Activated T-helper 1 cell treated with anti-CD3 and anti-CD28 coated beads, Interleukin-2, amount 50 U/mL, for 16 hours (primary cell): ENCODE data around the gene DNASE1L3.
"Not testable (repeated sequence)": the region's sequence is repeated elsewhere in the genome, so short reads cannot be mapped to it uniquely, and the experiment has no call there.

Experiments used
- DNase-seq, 2 donors: peaks; one replicate each; pipeline ENCODE4 v3.0.0-alpha.2; 2020; ENCODE audit warnings: low read depth in 1 of 2, low spot score in 1 of 2

The DNASE1L3 gene

DNA sequence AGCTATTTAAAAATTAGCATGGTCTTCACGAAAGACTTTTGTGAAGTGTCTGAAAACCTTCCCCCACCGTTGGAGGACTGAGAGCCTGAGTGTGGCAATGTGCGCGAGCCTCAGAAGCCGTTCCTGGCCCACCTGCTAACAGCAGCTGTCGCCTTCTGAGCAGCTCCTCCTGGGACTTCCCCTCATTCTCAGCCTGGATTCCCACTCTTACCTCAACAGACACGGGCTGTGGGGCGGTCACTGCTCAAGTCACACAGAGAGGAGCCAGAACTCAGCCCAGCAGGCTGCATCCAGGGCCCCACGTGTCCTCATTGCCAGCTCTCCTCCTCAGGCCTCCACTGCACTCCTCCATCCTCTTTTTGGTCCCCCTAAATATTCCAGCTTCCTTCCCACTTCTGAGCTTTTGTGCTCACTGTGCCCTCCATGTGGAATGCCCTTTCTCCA is 7.8 kb downstream of the DNASE1L3 start:
- DNase-seq = no peak

DNA sequence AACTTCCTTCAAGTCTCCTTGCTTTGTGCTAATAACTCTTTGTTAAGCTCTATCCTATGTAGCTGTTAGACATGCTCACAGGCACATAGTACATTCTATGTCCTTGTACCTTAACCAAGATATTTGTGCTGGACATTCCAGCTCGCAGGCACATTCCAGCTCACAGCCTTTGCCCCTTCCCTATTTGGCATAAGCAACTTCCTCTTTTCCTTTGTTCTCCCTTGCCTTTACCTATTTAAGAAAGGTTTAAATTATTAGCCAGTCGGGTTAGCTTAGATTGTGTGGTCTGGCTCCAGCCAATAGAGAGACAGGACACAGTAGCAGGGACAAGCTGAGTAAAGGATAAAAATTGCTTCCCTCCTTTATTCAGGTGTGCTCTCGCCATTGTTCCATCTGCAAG is 9.3 kb downstream of the DNASE1L3 start:
- not testable (repeated sequence) for DNase-seq

DNA sequence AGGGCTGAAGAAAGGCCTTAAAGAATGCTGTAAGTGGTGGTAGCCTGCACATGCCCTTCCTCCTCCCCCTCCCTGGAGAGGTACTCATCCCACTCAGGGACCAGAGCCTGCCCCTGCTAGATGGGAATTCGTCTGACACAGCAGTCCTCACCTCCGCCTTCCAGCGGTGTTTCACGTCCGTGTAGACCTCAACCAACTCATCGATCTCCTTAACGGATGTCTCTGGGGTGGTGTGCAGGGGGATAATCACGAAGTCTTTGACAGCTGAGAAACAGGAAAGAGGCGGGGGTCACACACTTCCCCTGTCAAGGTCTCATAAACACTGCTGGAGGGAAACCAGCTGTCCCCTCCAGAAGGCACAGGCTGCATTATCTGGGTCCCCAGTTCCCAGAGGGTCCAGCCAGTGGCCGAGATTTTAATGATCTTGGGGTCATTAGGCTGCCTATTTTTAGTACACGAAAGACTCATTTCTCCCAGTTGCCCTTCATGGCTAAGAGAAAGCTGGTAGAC is 9.9 kb downstream of the DNASE1L3 start:
- no peak for DNase-seq

DNA sequence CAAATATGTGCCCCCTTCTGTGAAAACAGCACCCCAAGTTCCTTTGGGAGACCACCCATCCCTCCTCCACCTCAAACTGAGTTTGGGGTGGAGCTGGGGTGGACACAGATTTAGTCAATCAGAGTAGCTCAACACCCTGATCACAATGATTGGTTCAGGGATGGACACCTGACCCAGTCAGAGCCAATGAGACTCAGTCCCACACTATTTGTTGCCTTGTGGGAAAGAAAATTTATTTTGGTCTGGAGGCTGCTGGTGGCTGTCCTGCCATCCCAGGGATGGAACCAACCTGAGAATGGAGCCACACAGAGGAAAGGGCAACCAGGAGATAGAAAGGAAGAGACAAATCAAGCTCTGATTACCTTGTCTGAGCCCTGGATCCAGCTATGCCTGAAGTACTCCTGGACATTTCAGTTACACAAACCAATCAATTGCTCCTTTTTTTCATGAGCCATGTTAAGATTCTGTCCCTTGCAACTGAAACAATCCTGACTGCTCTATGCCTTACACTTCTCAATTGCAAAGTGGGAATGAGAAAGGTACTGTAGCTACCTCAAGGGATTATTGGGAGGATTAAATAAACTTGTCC is 10.6 kb downstream of the DNASE1L3 start:
- DNase-seq = no peak

DNA sequence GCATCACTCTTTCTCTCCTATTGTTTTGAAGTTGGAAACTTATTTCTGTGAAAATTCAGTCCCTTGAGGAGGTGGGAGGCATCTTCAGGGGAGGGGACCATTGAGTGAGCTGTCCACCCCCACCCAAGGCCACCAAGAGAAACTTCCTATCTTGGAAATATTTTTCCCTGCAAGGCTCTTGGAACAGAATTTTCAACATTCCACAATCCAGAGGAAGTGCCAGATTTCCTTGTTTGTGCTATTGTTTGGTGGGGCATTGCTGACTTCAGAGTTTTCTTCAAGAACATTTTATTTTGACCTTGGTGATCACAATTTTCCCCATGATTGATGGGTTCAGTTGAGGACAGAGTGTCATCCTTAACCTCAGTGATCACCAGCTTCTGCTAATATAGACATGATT is 12.0 kb downstream of the DNASE1L3 start:
- no peak for DNase-seq

DNA sequence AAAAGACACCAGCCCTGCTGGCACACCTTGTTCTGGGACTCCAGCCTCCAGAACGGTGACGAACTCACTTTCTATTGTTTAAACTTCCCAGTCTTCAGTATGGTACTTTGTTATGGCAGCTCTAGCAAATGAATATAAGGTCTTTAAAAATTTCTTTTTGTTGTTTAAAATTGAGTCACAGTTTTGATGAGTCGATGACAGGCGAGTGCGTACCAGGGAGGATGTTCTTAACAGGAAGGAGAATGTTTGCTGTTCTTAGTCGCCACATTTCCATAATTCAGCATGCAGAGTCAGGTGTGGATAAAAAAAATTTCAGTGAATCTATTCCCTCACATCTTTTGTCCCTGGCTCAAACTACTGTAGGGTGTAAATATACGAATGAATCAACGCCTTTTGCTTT is 12.4 kb downstream of the DNASE1L3 start:
- no peak for DNase-seq

DNA sequence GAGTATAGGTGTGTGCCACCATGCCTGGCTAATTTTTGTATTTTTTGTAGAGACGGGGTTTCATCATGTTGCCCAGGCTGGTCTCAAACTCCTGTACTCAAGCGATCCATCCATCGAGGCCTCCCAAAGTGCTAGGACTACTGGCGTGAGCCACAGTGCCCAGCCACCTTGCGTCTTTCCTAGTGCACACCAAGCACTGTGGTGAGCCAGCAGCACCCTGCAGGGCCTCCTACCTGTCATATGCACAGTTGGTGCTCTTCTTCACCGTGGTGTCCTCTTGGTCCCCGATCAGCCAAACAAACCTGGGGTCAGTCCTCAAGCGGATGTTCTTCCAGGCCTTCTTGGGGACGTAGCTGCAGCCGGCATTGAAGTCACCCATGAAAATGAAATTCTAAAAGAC is 13.2 kb downstream of the DNASE1L3 start:
- DNase-seq = no peak

DNA sequence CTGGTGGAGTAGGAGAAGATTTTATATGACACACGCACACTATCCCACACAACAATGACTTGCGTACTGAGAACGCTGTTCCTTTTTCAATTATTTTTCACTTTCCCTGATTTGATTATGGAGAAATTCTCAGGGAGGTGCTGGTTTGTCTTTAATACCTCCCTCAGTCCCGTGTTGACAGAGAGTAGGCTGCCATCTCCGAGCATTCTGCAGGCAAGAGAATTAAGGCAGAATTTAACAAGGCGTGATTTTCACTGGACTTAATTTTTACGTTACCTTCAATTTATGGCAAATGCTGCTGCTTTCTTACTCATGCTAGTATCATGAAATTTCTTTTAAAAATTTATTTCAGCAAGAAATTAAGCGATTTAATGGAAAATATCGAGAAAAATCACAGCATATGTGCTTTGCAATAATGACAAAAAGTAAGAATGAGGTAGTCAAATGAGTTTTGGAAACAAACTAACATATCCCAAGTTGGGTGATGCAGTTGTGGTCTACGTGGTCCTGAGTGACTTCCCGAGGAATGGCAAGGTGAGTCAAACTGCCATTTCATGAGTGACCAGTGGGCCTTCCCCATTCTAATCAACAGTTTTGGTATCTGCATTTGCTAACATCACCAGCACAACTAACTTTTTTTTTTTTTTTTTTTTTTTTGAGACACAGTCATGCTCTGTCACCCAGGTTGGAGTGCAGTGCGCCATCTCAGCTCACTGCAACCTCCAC is 16.9 kb downstream of the DNASE1L3 start:
- no peak for DNase-seq

DNA sequence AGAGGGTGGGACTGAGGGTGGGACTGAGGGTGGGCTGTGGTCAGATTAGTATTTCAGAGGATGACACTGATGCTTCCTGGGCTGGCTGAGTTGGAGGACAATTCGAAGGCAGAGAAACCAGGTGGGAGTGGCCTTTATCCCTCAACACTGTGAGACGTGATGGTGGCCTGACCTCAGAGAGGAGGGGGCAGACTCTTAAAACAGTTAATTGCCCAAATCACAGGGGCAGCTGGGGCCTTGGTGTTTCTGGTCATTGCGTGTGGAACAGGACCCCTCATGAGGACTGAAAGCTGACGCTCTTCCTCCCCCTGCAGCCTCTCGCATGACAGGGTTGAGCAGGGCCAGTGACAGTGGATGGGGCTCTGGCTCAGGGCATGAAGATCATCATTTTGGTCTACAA is 18.7 kb downstream of the DNASE1L3 start:
- no peak for DNase-seq

DNA sequence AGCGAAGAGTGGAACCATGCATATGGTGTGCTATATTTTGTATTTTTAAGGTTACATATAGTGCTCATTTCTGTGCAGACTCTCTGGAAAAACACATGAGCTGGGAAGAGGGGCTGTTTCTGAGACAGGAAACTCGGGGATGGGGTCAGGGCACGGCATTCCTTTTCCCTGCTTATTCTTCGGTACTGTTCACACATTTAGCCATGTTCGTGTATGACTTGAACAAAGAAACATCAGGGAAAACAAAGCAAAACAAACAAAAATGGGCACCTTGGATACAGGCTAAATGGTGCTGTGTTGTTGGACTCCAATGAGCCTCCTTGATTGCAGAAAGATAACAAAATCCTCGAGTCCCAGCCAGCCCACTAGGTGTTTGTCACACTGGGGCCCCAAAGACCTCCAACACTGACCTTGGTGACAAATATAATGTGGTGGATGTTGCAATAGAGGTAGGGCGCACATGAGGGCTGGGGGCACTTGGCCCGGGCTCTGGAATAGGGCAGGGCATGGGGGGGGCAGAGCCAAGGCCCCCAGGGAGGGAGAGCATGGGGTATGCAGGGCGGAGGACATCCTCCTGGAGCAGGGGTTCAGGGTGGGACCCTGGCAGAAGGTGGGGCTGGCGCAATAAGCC is 19.3 kb downstream of the DNASE1L3 start:
- DNase-seq = no peak

DNA sequence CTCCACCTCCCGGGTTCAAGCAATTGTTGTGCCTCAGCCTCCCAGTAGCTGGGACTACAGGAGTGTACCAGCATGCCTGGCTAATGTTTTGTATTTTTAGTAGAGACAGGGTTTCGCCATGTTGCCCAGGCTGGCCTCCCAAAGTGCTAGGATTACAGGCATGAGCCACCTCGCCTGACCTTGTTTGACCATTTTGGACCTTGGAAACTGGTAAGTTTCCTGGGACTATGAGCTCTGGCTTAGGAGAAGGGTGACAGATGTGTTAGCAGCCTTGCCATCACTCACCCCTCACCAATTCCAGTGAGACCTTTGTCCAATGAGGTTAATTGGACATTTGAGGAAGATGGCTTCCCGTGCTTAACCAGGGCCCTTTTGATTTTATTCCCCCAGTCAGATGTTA is 19.9 kb downstream of the DNASE1L3 start:
- no peak for DNase-seq

DNA sequence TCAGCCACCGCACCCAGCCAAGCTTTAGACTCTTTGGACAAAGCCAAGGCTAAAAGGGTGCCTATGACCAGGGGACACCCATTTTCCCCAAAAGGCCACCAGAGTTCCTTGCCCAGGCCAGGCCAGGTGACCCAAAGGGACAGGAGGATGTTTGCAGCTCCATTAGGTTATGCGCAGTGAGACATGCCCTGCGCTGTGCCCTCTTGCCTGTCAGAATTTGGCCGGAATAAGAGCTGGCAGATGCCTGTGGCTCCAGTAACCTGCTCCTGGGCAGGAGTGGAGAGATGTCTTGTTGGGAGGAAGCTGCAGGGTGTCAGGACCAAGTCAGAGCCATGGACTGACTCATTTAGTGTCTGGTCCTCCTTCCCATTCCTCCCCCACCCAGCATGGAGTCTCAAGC is 20.5 kb downstream of the DNASE1L3 start:
- DNase-seq = no peak

DNA sequence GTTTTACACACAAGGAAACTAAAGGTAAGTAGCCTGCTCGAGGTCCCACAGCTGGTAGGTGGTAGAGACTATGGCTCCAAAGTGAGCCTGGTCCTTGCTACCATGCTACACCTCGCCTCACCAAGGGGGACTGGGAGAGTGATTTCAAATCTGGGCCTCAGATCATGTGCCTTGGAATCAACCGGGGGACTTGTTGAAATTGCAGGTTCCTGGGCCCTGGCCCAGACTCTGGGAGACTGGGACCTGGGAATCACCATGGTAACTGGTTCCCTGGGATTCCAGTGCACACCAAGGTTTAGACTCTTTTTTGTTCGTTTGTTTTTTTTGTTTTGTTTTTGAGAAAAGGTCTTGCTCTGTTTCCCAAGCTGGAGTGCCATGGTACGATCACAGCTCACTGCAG is 21.1 kb downstream of the DNASE1L3 start:
- no peak for DNase-seq

DNA sequence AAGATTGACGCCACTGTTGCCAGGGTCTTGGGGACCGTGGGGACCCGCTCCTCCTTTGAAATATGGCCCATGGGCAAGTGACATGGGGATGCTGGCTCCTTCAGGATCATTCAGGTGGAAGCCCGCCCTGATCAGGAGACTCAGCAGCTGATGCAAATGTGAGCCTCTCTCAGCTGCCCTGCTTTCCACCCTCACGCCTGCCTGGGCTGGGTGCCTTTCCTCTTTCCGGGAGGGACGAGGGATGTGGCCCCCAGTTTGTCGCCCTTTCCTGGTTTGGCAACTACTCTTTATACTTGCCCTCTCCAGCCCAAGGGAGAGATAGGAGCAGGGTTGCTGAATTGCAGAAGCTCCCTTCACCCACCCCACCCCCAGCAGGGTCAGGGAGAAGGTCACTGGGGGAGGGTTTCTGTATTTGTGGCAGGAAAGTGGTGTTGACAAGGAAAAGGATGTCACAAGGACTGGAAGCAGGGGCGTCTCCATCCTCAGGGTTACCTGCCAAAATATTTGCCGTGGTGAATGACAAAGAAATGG is 21.8 kb downstream of the DNASE1L3 start:
- no peak for DNase-seq

DNA sequence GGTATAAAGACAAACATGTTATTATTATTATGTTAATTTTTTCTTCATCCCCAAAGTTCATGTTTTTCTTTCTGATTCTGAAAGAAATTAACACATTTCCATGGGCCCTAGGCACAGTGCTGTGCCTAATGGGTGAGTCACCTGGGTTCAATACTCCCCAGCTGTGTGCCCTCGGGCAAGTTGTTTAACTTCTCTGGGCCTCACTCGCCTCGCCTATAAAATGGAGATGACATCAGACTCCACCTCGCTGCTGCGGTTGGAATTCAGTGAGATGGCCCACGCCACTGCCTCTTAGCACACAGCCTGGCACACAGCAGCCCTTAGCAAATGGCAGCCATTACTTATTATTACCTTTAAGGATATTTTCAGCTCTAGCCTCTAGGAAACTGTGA is 22.6 kb downstream of the DNASE1L3 start:
- DNase-seq = no peak

DNA sequence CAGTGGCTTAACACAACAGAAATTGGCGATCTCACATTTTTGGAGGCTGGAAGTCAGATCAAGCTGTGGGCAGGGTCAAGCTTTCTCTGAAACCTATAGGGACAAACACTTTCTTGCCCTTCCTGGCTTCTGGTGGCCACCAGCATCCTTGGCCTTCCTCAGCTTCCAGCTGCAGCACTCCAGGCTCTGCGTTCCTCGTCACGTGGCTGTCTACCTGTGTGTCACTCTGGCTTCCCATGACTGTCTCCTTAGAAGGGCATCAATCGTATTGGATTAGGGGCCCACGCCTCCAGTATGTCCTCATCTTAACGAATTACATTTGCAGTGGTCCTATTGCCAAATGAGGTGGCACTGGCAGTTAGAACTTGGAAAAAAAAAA is 25.8 kb downstream of the DNASE1L3 start:
- no peak for DNase-seq

DNA sequence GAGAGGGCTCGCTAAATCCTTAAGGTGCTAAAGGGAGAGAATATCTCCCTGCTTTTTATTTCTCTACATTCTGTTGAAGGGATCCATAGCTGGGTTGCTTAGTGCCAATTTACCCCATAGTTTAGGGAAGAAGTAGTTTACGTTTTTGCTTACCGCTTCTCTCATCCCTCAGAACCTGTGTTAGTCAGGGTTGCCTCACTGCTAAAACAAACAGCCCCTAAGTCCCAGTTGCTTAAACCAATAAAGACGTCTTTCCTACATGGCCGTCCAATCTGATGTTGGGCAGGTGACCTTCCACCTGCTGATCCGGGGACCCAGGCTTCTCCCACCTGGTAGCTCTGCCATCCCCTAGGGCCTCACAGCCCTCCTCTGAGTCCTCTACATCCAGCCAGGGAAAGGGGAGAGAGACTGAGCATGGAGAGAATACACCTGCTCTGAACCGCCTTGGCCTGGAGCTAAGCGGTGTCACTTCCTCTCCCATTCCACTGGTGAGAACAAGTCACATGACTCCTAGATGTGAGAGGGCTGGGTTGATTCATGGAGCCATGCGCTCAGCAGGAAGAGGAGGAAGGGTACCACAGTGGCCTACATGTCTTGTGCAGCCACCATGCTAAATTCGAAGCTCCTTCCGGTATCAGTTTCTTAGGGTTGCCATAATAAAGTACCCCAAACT is 26.3 kb downstream of the DNASE1L3 start:
- no peak for DNase-seq

DNA sequence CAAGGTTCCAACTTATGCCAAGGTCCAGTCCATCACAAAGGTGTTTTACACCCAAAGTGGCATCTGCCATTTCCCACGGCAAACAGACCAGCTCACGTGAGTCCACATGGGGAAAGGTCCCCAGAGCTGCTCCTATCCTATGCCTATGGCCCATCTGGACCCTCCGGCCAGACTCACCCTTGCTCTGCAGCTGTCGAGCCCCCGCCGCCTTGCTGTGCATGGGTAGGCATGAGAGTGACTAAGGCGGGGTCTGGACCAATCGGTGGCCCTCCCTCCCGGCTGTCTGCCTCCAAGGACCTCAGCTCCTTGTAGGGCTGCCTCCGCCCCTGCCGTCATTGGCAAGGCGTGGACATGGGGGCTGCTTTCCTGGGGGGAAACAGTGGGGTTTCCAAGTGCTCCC is 26.9 kb downstream of the DNASE1L3 start:
- DNase-seq = no peak

DNA sequence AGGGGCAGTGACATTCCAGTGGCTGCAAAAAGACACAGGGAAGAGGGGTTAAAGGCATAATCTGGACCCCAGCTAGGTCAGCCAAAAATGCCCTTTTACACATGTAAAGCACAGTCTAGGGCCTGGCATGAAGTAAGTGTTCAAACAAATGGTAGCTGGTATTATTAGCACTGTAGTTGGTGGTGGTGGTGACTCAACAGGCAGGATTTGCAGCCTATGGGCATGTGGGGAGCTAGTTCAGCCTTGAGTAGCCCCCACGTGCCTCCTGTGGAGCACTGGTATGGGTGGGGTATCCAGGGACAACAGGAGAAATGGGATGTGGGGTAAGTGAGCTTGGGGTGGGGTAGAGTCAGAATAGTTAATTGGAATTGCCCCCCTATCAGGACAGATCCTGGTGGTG is 27.6 kb downstream of the DNASE1L3 start:
- no peak for DNase-seq

DNA sequence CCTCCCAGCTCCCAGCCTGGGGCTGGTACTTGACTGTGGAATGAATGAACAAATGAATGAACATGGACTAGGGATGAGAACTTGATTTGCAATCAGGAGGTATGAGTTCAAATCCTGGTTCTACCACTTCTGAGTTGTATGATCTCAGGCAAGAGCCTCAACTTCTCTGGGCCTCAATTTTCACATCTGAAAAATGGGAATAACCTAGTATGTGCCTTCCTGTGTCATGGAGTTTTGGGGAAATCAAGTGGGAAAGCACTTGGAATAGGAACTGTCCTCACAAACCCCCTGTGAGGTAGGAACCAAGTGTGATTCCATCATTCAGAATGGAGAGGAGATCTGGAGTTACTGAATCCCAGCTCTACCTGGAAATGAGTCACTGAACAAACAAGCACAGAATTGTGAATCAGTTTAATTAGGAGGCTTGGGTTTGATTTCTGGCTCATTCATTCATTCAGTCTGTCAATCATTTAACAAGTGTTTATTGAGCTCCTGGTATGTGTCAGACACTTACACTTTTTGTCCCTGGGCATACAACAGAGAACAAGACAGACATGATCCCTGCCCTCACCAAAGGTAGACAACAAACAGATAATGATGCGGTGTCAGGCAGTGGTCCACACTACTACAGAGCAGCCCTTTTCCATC is 29.7 kb downstream of the DNASE1L3 start:
- DNase-seq = no peak
